HG02981 (cell line): ENCODE data around the gene ACOX1.
"Not testable (repeated sequence)": the region's sequence is repeated elsewhere in the genome, so short reads cannot be mapped to it uniquely, and the experiment has no call there.

ENCODE experiments used
- ATAC-seq: cut with Tn5 transposase; IDR thresholded peaks from one replicate; pipeline ENCODE4 v1.9.1; 2021; ENCODE audit warnings: mild to moderate bottlenecking, moderate library complexity; ENCODE audit not compliant: unreplicated experiment

The ACOX1 gene

DNA sequence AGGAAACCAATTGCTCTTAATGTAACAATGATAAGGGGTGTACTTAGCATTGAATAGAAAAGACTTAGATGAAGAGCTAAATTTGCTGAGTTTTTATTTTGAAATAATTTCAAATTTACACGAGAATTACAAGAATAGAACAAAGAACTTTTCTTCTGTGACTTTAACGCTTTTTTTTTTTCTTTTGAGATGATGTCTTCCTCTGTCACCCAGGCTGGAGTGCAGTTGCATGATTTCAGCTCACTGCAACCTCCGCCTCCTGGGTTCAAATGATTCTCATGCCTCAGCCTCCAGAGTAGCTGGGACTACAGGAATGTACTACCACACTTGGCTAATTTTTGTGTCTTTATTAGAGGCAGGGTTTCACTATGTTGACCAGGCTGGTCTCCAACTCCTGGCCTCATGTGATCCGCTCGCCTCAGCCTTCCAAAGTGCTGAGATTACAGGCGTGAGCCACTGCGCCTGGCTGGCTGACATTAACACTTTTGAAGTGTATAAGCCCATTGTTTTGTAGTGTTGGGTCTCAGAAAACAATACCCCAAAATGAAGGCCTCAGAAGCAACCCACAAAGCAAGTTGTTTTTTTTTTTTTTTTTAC, 2.2 kb upstream of the ACOX1 start:
- ATAC-seq = no peak

DNA sequence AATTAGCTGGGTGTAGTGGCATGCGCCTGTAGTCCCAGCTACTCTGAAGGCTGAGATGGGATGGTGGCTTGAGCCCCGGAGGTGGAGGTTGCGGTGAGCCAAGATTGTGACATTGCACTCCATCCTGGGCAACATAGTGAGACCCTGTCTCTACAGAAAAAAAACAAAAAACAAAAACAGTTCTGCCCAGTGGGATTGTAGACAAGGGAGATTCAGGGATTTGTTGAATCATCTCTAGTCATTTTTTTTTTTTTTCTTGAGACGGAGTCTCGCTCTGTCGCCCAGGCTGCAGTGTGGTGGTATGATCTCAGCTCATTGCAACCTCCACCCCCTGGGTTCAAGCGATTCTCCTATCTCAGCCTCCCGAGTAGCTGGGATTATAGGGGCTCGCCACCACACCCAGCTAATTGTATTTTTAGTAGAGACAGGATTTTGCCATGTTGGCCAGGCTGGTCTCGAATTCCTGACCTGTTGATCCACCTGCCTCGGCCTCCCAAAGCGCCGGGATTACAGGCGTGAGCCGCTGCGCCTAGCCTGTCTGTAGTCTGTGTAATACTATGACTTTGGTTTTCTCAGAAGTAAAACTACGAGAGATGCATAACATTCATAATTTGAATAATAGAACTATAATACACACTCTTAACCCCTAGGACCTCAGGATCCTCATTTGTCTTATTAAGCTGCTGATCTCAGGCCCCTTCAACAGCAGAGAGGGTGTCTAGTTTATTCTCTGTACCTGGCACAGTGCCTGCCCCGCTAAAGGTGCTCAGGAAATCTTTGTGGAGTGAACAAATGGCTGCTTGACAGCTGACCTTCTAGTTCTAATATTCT, 1.4 kb upstream of the ACOX1 start:
- ATAC-seq = no peak

DNA sequence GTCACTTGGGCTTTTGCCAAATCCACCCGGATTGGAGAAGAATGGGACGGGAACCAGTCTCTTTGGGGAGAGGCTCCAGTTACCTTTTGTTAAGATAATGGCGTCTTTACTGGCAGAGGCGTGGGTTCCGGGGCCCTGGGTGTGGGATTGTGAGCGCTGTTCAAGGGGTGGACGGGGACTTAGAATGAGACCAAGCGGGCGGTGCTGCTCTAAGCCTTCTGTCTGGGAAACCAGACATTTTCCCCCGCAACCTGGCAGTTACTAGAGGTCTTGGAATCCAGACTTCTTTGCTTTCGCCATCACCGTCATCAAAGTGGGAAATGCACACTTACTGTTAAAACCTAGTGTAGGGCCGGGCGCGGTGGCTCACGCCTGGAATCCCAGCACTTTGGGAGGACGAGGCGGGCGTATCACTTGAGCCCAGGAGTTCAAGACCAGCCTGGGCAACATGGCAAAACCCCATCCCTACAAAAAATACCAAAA, 780 bp upstream of the ACOX1 start:
- ATAC-seq = no peak

DNA sequence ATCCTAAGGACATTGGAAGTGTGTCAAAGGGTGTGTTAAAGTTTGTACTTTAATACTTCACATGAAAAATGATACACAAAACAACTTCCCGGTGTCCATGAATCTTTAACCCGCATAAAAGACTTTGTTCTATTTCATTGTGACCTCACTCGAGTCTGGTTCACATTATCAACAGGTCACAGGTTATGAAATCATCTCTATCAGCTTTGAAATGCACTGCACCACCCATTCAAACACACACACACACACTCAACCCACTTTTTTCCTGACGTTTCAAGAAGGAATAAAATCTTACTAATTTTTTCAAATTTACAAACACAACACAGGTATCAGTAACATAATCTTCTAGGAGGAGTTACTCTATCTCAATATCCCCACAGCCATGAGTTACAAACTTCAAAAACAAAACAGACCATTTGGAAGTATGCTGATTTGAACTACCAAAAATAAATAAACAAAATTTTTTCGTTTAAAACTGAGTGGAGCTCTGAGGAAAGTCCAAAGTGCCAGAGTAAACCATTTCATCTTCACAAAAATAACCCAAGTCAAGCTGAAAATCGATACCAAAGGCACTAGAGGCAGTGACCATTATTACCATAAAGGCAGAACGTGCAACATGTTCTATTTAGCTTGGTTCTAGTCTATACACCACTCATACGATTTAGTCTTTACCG, 2.7 kb downstream of the ACOX1 start:
- no peak for ATAC-seq

DNA sequence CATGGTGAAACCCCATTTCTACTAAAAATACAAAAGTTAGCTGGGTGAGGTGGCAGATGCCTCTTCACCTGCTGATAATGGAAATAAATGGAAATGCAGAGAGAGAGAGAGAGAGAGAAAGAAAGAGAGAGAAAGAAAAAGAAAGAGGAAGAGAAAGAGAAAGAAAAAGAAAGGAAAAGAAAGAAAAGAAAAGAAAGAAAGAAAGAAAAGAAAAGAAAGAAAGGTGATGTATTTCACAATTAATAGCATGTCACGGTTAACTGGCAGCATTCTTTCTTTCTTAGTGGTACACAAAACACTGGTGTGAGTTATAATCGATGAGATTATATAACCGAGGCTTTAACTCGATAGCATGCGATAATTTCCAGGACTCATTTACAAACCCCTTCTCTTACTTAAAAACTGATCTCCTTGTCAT, 3.2 kb downstream of the ACOX1 start:
- no peak for ATAC-seq

DNA sequence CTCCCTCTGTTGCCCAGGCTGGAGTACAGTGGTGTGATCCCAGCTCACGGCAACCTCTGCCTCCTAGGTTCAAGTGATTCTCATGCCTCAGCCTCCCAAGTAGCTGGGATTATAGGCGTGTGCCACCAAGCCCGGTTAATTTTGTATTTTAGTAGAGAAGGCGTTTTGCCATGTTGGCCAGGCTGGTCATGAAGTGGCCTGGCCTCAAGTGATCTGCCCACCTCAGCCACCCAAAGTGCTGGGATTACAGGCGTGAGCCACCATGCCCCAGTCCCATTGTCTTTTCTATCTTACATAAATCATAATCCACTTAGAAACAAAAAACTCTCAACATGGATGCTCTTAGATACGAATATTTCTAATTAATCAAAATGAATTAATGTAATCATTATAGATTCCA, 3.8 kb downstream of the ACOX1 start:
- ATAC-seq = not testable (repeated sequence)

DNA sequence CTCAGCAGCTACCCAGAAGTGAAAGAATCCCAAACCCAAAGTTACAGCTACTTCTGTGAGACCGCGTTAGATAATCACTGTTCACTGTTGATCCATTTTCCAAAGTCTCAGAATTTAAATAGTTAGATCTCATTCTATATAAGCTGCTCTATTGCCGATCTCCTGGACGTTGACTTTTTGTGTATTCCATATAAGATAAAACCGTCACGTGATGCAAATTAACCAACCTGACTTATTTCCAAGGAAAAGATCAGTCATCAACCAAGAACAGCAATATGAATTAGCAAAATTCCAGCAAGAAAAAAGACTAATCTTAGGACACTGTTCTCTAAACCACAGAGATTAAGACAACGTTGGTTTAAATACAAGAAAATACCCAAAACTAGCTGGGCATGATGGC, 8.3 kb downstream of the ACOX1 start:
- ATAC-seq = no peak

DNA sequence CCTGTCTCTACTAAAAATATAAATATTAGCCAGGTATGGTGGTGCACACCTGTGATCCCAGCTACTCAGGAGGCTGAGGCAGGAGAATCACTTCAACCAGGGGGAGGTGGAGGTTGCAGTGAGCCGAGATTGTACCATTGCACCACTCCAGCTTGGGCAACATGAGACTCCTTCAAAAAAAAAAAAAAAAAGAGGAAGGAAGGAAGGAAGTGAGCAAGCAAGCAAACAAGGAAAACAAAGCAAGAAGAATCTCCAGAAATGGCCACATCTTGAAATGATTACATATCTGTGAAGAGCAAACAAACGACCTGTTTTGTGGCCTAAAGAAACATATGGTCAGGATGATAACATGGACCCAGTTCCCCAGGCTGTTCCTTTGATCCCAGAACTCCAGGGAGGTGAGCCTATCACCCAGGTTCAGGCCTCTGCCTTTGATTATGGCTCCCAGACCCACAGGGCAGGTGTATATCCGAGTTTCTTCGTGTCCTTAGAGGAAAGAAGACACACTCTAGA, 8.9 kb downstream of the ACOX1 start:
- no peak for ATAC-seq

DNA sequence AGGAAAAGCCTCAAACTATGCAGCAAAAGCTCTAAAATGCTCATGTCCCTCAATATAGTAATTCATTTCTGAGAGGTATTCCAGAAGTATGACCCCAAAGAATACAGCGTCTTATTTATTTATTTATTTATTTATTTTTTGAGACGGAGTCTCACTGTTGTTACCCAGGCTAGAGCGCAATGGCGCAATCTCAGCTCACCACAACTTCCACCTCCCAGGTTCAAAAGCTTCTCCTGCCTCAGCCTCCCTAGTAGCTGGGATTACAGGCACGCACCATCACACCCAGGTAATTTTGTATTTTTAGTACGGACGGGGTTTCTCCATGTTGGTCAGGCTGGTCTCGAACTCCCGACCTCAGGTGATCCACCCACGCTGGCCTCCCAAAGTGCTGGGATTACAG, 9.9 kb downstream of the ACOX1 start:
- ATAC-seq = not testable (repeated sequence)

DNA sequence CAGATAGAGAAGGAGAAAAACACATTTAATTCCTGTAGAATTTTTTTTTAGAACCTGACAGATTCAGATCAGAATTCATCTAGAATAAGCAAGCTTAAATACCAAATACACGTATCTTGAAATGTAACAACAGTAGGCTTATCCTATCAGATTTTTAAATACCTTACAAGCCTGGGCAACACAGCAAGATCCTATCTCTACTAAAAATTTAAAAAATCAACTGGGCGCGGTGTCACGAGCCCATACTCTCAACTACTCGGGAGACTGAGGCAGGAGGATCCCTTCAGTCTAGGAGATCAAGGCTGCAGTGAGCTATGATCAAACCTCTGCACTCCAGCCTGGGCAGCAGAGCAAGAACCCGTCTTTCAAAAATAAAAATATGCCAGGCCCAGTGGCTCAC, 13.5 kb downstream of the ACOX1 start:
- ATAC-seq = no peak

DNA sequence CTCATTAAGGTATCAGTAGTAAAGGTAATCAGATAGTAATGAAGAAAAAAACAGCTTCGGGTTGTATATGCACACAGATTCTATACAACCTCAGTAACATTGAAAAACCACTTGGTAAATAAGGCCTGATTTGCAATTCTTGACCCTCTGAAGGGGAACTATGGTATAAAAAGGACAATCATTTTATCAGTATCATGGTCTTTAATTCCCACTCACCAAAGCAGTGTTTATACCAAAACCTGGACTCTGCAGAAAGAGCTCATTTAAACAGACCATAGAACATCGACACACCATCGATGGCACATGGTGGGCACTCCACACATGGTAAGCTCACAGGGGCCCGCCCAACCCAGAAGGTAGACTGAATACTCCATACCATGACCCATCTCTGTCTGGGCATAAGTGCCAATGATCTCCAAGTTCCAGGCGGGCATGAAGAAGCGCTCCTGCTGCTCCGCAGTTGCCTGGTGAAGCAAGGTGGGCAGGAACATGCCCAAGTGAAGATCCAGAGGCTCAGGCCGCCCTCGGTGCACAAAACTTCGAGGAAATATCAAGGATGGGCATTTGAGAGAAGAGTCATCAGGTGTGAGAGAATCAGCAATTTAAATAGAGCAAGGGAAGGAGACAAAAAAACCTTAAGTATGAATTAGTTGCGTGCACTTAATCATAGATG, 19.0 kb downstream of the ACOX1 start:
- no peak for ATAC-seq

DNA sequence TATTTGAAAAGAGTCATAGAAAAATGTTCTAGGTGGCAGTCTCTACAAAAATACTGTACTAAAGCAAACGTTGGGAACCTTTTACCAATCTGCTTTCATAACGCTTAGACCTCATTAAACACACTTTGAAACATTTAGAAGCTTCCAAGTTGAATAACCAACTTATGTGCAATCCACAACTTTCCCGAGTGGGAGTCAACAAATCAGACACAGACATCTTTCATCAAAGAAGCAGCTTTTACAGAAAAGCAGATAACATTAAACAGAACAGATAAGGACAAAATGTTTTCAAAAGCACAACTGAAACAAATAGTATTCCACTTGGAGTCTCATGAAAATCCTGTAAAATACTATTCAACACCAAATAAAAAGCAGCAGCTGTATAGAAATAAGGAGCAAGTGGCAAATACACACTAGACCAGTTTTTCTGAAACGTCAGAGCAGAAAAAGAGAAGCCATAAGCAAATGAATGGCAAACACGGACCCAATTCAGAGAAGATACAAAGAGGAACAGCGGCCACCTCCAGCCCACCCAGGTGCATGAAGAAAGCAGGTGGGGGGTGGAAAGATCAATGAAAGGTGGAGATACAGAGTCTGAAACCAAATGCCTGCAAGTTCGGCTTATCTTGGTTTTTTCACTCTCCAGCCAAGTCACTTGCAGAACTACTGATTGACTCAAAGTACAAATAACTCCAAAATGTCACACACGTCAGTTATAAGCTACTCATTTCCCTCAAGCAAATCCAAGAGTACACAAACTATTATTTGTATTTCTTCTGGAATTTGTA, 19.7 kb downstream of the ACOX1 start:
- no peak for ATAC-seq

DNA sequence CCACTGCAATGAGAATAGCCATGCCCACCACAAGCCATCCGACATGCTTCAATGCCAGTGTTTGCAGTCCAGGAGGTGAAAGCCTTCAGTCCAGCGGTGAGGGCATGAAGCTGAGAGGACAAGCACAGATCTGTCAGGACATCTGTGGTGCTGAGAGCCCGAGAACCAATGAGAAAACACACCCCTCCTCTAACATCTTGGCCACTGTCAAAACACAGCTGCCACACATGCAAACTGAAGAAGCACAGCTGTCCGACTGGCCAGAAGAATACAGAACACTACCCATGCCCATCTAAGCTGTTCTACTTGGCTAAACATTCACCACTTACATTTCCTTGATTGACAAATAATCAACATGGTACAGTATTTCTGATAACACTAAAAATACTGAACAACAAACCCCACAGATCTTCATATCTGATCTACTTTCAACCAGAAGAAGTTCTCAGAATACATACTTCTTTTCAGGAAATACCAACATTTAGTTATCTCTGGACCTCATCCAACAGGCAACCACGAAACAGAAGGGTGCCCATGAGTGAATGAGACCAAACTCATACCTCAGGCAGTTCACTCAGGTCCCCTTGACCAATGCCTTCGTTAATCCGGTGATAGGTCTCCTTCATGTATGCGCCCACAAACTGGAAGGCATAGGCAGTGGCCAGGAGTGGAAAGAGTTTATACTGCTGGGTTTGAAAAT, 28.0 kb downstream of the ACOX1 start:
- ATAC-seq = no peak

DNA sequence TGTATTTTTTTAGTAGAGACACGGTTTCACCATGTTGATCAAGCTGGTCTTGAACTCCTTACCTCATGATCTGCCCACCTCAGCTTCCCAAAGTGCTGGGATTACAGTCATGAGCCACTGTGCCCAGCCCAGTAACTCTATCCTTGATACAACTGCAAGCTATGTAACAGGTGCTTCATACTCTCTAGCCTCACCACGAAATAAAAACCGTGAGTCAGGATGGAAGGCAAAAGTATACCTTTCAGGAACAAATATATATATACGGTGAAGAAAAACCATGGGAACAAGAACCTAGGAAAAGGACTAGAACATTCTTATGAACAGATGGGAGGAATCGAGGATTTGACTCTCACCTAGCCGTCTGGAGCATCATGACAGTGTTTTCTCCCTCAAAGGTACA, 28.5 kb downstream of the ACOX1 start:
- ATAC-seq = no peak

DNA sequence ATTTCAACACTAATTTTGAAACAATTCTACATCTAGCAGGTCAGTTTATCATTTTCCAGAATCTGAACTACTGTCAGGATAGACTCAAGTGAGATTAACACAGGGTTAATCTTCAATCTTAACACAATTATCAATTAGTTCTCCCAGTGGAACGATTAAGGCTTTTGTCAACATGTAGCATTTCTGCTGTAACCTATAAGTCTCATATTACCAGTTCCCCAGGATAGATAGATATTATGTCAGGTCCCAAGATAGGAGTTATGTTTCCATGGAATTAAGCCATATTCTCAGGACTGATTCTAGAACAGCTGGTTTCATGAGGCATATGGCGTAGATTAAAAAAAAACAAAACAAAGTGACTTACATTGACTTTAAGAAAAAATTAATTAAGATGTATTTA, 33.8 kb downstream of the ACOX1 start:
- ATAC-seq = no peak

DNA sequence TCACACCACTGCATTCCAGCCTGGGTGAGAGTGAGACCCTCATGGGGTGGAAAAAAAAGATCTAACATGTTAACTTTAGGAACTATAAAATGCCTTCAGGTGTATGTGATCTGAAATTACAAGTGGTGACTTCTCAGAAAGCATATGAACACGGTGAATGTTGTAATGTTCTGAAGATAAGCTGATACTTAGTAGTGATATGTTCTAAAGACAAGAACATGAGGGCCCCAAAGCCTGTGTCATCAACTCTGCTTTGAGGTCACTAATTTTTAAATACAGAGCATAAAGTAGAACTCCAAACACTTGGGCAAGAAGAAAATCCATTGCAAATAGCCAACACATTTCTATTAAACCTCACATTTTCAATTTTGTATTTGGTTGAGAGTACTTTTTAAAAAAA, 35.5 kb downstream of the ACOX1 start:
- ATAC-seq = no peak

DNA sequence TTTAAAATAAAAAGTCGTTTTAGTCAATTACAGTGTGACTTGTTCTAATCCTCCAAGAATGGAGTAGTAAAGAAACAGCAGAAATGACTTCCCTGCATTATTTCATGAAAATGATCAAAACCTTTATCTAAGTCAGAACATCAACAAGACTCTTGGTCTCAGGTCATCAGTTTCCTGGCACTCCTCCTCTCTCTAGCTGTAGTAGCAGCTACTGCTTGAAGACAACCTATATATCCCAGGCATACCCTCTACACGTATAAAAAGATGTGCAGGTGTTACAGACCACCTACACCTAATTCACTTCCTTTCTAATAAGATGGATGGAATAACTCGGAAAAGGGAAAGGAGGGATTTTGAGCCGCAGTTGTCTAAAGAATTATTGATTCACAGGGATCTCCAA, 36.5 kb downstream of the ACOX1 start:
- ATAC-seq = no peak

DNA sequence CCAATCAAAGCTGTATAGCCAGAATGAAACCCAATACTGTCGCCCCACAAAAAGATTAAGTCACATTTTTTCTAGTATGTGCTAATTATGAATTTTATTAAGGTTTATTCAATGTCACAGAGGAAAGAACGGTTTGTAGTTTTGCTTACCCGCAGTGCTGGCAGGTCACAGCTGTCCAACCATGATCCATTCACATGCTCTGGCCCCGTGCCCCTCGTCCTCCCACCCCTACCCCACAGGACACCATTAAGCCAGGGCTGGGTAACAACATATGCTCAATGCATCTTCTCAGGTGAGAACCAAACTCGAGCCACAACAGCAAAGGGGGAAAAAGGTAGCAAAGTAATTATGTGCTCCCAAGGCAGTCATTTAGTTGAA, 37.5 kb downstream of the ACOX1 start:
- no peak for ATAC-seq

DNA sequence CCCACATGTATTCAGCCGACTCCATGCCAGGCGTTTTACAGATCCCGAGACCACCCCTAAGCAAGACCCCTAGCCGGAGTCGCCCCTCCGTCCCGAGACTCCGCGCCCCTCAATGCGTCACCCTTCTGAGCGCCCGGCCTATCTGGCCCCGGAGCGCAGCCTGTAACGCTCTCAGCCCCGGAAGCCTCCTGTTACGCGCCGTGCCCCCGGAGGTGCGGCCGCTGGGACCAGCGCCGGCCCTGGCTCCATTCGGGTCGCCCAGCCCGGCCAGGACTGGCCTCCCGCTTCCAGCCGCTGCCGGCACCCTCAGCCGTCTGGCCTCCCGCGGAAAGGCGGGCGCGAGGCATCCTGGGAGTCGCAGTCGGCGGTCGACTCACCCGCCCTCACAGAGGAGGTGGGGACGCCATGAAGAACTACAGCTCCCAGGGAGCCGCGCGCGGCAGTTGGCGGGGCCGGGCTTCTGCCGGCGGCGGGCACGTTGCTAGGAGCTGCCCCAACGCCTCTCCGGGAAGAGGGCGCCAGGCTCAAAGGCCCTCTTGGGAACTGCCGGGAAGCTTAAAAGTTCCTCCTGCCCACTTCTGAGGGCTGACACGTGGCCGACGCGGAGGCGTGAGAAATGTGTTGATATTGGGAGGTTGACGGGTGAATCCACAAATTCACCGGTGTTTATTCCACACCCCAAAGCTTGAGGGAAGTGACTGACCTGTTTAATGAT, 38.1 kb downstream of the ACOX1 start, which contains the start of gene FBF1:
Gene FBF1, minus strand, starts transcription at position 316 of the 715 bp plus-strand sequence. CDS start 2,893 bp downstream, outside the sequence.
- peak; percentile 96 for ATAC-seq
